ENCODE measurements around the gene ZNRF4.

GRCh38 chr19:5448374-5448773, 6.8 kb upstream of the ZNRF4 start:
- TF ChIP-seq CTCF (IDR thresholded peaks at IDR 0.05) (no peak), POLR2A (IDR thresholded peaks at IDR 0.05) (no peak)

All from uterus (tissue), 2 donors.